Heart left ventricle (tissue), 16 donors: ENCODE data around the gene CR1. TPM values are rescaled to one million over a fixed set of nuclear protein-coding genes. Genes with fewer than 3 reads are reported as not detected.

ENCODE experiments used
- ATAC-seq, 4 donors: fragments of 200-7000 bp; cut with Tn5 transposase; one replicate each; pipeline ENCODE4 v1.9.1; 2020 to 2022; ENCODE audit warnings: moderate library complexity in 4 of 4, mild to moderate bottlenecking in 3 of 4, moderate number of reproducible peaks in 1 of 4
- DNase-seq, 5 donors: peaks; one replicate each; pipeline ENCODE4 v3.0.0-alpha.2; 2020
- H3K27ac ChIP-seq, 12 donors: fragments of 200-600 bp; sonication (generic) in 4 of 12; one replicate each; pipeline versions ENCODE4 v1.5.0 to v1.8.0; 2016 to 2022; ENCODE audit warnings: mild to moderate bottlenecking in 2 of 12
- H3K27me3 ChIP-seq, 9 donors: fragments of 200-600 bp; sonication (generic) in 2 of 9; one replicate each; pipeline versions ENCODE4 v1.5.1 to v1.8.0; 2016 to 2022; ENCODE audit warnings: mild to moderate bottlenecking in 3 of 9
- H3K36me3 ChIP-seq, 9 donors: fragments of 200-600 bp; sonication (generic) in 2 of 9; one replicate each; pipeline versions ENCODE4 v1.5.0 to v1.8.0; 2018 to 2022; ENCODE audit warnings: mild to moderate bottlenecking in 2 of 9
- H3K4me1 ChIP-seq, 12 donors: fragments of 200-600 bp; sonication (generic) in 4 of 12; one replicate each; pipeline versions ENCODE4 v1.5.0 to v1.8.0; 2016 to 2022; ENCODE audit warnings: mild to moderate bottlenecking in 3 of 12
- H3K4me3 ChIP-seq, 12 donors: fragments of 200-600 bp; sonication (generic) in 4 of 12; one replicate each; pipeline versions ENCODE4 v1.5.0 to v1.8.0; 2017 to 2022; ENCODE audit warnings: mild to moderate bottlenecking in 9 of 12, moderate library complexity in 4 of 12
- H3K9me3 ChIP-seq, 12 donors: fragments of 200-600 bp; sonication (generic) in 4 of 12; one replicate each; pipeline versions ENCODE4 v1.5.0 to v1.8.0; 2016 to 2022; ENCODE audit warnings: mild to moderate bottlenecking in 1 of 12
- POLR2A ChIP-seq, 2 donors: fragments of 450-650 bp; IDR thresholded peaks; one replicate each; pipeline ENCODE4 v1.6.1; 2017; ENCODE audit warnings: antibody characterized with exemption in 2 of 2, mild to moderate bottlenecking in 2 of 2, moderate library complexity in 2 of 2
- intact Hi-C, 10 donors: fragments of 100-400 bp; cut with DNase I; formaldehyde crosslinking; loops; one replicate each; pipeline versions ENCODE4 v1.11.1 to v1.14.2; 2022
- polyA plus RNA-seq, 2 donors: library from polyadenylated mRNA; stranded (reverse); fragments of 200-250 nt; gene quantifications; one replicate each; pipeline ENCODE4 v1.2.3, GENCODE V29; 2013
- total RNA-seq, 9 donors: library from RNA; depleted of rRNA in 2 of 9; stranded (reverse); fragments of >200 nt in 2 of 9; fragmentation: NEBNext Ultra II Directional in 3 of 9; extraction: Animal tissue kit (Norgen Biotek cat#: 25700) in 3 of 9; gene quantifications; one replicate each; pipeline versions ENCODE4 v1.1.0 to v1.2.4, GENCODE V29; 2016 to 2023
- TF ChIP-seq, protein P1 (sequence below), 12 donors: fragments of 200-600 bp; sonication (generic) in 4 of 12; IDR thresholded peaks; one replicate each; pipeline versions ENCODE4 v1.5.0 to v1.8.0; 2018 to 2022; ENCODE audit warnings: antibody characterized with exemption in 12 of 12, mild to moderate bottlenecking in 5 of 12
- donor health status: ischemic (EF 13 %, LVEDD 7.1; RV severe dilation, severe dysfunction).
- donor health status: healthy with polysubstance abuse.
- donor health status: DM: no; HTN: yes; CAD: no.
- donor health status: DM: no; HTN: no; CAD: no.
- donor health status: ischemic (EF 25% LVEDD 6.9; RV normal size, moderate dysfunction).
- donor health status: ischemic (EF 25% LVEDD 5.7; RV mildly dilated, moderate dysfunction).
- donor health status: healthy.
- donor health status: DM: yes; HTN: yes; CAD: no.
- donor health status: ischemic (EF 35%, LVEDD 5.7; RV mildly dilated, moderate dysfunction).
- donor health status: nonischemic (EF 11% LVEDD 7.7; RV severe dilation, severe dysfunction).
- donor health status: DM: yes; HTN: yes; CAD: no.
- donor health status: PGD.
- donor health status: ischemic (EF 29% LVEDD 5.4; RV normal size, mild dysfunction).
- donor health status: nonischemic (EF 23%, LVEDD 6.1; RV moderate dilation, normal function).

Gene CR1
- total and polyA plus RNA-seq, 11 donors = 0.19 to 43.0 (median 1.7) TPM

DNA sequence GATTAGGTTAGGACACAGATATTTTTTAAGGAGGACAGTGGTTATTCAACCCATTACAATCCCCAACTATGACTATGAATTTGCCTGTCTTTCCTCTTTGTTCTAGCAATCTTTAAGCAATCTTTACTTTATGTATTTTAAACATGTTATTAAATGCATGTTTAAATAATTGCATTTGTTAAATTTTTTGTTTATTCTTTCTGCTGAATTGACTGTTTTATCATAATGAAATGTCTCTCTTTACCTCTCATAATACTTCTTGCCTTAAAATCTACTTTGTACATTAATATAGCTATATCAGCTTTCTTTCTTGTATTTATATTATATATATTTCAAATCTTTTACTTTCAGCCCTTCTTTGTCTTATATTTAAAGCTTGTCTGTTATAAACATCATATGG is 195.1 kb downstream of the CR1 start:
- ATAC-seq (no peak), DNase-seq (no peak)
- no peak overlapping the region for H3K27ac ChIP-seq
- H3K36me3 ChIP-seq = no peaks in the 10 kb centered on the region
- no peaks in the 10 kb centered on the region for H3K4me1 ChIP-seq
- peaks cover 0 to 24% (median 0%) of the 10 kb centered on the region in 9 donors for H3K27me3 ChIP-seq
- no peaks in the 10 kb centered on the region for H3K9me3 ChIP-seq
- intact Hi-C loops = no loop called here
- no peak overlapping the region for H3K4me3 ChIP-seq
- TF ChIP-seq, protein P1, sequence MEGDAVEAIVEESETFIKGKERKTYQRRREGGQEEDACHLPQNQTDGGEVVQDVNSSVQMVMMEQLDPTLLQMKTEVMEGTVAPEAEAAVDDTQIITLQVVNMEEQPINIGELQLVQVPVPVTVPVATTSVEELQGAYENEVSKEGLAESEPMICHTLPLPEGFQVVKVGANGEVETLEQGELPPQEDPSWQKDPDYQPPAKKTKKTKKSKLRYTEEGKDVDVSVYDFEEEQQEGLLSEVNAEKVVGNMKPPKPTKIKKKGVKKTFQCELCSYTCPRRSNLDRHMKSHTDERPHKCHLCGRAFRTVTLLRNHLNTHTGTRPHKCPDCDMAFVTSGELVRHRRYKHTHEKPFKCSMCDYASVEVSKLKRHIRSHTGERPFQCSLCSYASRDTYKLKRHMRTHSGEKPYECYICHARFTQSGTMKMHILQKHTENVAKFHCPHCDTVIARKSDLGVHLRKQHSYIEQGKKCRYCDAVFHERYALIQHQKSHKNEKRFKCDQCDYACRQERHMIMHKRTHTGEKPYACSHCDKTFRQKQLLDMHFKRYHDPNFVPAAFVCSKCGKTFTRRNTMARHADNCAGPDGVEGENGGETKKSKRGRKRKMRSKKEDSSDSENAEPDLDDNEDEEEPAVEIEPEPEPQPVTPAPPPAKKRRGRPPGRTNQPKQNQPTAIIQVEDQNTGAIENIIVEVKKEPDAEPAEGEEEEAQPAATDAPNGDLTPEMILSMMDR (IDR thresholded peaks at IDR 0.05) = no peak
- TF ChIP-seq POLR2A (IDR thresholded peaks at IDR 0.05) = no peak

Other genes with a start within 250 kb of the CR1 start
- 100 to 1,000 TPM in 4 of 9 donors, 10 to 100 TPM in 5; 68.8 to 149 (median 91.2) TPM for gene CD55, start 174.5 kb upstream of the CR1 start, total RNA-seq
- 100 to 1,000 TPM in 1 of 2 donors, 10 to 100 TPM in 1; 28.6 to 130 TPM for gene CD55, start 174.5 kb upstream of the CR1 start, polyA plus RNA-seq
- under 1 TPM in 1 of 9 donors, not detected in 8; 0.09 TPM for gene CR2, start 41.8 kb upstream of the CR1 start, total RNA-seq
- under 1 TPM in 1 of 2 donors, not detected in 1; 0.03 TPM for gene CR2, start 41.8 kb upstream of the CR1 start, polyA plus RNA-seq
- gene CR1L, start 149.0 kb downstream of the CR1 start, total RNA-seq = 1 to 10 TPM in 1 of 9 donors, under 1 TPM in 1, not detected in 7; 0.41 to 1.1 TPM
- not detected for gene CR1L, start 149.0 kb downstream of the CR1 start, polyA plus RNA-seq